Testis (tissue), 3 donors: Measurements from ENCODE around the gene PIP5K1B. TPM values are rescaled to one million over a fixed set of nuclear protein-coding genes. Genes with fewer than 3 reads are reported as not detected.

Experiments
- DNase-seq: peaks from one replicate; pipeline ENCODE4 v3.0.0-alpha.2; 2019
- H3K27ac ChIP-seq, 2 donors: fragments of 200-600 bp; sonication (generic); one replicate each; pipeline ENCODE4 v1.5.1; 2019
- H3K27me3 ChIP-seq: fragments of 200-600 bp; sonication (generic); one replicate; pipeline ENCODE4 v1.5.1; 2019
- H3K36me3 ChIP-seq: fragments of 200-600 bp; sonication (generic); one replicate; pipeline ENCODE4 v1.5.1; 2017; ENCODE audit warnings: low read depth; ENCODE audit errors: missing control alignments
- H3K4me1 ChIP-seq: fragments of 200-600 bp; sonication (generic); one replicate; pipeline ENCODE4 v1.5.1; 2019
- H3K4me3 ChIP-seq, 2 donors: fragments of 200-600 bp; sonication (generic); one replicate each; pipeline ENCODE4 v1.5.1; 2017 to 2019
- H3K9me3 ChIP-seq: fragments of 200-600 bp; sonication (generic); one replicate; pipeline ENCODE4 v1.5.1; 2017
- POLR2A ChIP-seq: fragments of 450-650 bp; IDR thresholded peaks from one replicate; pipeline ENCODE4 v1.6.1; 2017; ENCODE audit warnings: antibody characterized with exemption, mild to moderate bottlenecking, moderate library complexity
- WGBS, 2 donors: methylation state at CpG; one replicate each; pipeline ENCODE4 v1.1.5; 2018; 5-methylcytosine and 5-hydroxymethylcytosine counted together
- intact Hi-C: fragments of 100-400 bp; cut with DNase I; formaldehyde crosslinking; loops from one replicate; pipeline ENCODE4 v1.15.1; 2023; ENCODE audit warnings: low total_unique reads
- polyA plus RNA-seq: library from polyadenylated mRNA; stranded (reverse); fragments of 350-450 nt; fragmentation: Illumina TruSeq; extraction: RNeasy Lipid Tissue Mini Kit (QIAGEN cat#74804); gene quantifications from one replicate; pipeline ENCODE4 v1.2.3, GENCODE V29; 2014; ENCODE audit warnings: low read depth, low replicate concordance; ENCODE audit not compliant: insufficient read depth
- total RNA-seq, 2 donors: library from RNA; depleted of rRNA; stranded (reverse); fragments of >200 nt; gene quantifications; one replicate each; pipeline ENCODE4 v1.2.3, GENCODE V29; 2016
- TF ChIP-seq, protein P1 (sequence below), 3 experiments: fragments of 450-650 bp in 2 of 3; fragments of 200-600 bp in 1 of 3; sonication (generic) in 1 of 3; IDR thresholded peaks; one replicate each; pipeline ENCODE4 v1.5.1; 2016 to 2019; ENCODE audit warnings: antibody characterized with exemption in 3 of 3, mild to moderate bottlenecking in 2 of 3, moderate library complexity in 1 of 3

PIP5K1B gene
- total and polyA plus RNA-seq, 3 donors from 2014 or later: 53.6 to 70.5 (median 66.9) TPM

DNA sequence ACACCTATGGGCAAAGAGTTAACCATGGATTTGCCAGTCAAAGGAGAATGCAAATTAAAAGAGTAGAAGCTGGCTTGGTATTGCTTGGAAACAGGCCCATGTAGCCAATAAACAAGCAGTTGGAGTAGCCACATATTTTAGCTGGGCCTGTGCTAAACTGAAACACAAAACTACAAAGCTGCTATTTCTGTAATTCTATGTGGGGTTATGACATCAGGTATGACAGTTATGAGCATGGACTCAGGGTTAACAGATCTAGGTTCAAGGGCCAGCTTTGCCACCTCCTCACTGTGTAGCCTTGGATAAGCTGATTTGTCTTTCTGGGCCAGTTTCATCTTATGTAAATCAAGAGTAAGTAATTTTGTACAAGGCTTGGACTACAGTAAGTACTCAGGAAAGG lies 142.7 kb downstream of the PIP5K1B start:
- intact Hi-C loops: no loop called here
- H3K27ac ChIP-seq: no peak overlapping the region
- no peaks in the 10 kb centered on the region for H3K9me3 ChIP-seq
- no peak overlapping the region for H3K4me3 ChIP-seq
- no peak for TF ChIP-seq POLR2A
- TF ChIP-seq, protein P1, sequence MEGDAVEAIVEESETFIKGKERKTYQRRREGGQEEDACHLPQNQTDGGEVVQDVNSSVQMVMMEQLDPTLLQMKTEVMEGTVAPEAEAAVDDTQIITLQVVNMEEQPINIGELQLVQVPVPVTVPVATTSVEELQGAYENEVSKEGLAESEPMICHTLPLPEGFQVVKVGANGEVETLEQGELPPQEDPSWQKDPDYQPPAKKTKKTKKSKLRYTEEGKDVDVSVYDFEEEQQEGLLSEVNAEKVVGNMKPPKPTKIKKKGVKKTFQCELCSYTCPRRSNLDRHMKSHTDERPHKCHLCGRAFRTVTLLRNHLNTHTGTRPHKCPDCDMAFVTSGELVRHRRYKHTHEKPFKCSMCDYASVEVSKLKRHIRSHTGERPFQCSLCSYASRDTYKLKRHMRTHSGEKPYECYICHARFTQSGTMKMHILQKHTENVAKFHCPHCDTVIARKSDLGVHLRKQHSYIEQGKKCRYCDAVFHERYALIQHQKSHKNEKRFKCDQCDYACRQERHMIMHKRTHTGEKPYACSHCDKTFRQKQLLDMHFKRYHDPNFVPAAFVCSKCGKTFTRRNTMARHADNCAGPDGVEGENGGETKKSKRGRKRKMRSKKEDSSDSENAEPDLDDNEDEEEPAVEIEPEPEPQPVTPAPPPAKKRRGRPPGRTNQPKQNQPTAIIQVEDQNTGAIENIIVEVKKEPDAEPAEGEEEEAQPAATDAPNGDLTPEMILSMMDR (IDR thresholded peaks at IDR 0.05): no peak
- no peak for DNase-seq
- H3K36me3 ChIP-seq: no peaks in the 10 kb centered on the region
- no peaks in the 10 kb centered on the region for H3K4me1 ChIP-seq
- no peaks in the 10 kb centered on the region for H3K27me3 ChIP-seq

DNA sequence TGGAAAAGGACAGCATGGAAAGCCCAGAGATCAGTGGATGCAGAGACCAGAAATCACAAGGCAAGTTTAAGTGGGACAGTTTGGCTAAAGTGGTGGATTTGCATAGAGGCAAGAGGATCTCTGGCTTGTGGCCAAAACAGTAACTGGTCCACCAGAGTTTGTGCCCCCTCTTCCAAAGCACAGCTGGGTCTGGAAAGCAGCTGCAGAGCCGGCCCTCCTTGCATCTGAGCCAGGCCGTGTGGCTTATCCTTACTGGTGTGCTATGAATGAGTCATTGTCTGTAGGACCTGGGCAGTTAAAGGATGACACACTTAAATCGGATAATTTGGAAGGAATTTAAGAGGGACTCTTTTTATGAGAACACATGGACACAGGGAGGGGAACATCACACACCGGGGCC lies 146.6 kb downstream of the PIP5K1B start:
- DNase-seq: no peak
- Histone ChIP-seq H3K4me3 (no peak overlapping the region), H3K27me3 (no peaks in the 10 kb centered on the region), H3K36me3 (no peaks in the 10 kb centered on the region), H3K27ac (no peak overlapping the region), H3K4me1 (no peaks in the 10 kb centered on the region), H3K9me3 (no peaks in the 10 kb centered on the region)
- intact Hi-C loops: no loop called here
- TF ChIP-seq, protein P1 (IDR thresholded peaks at IDR 0.05): no peak
- TF ChIP-seq POLR2A: no peak
- WGBS, 2 donors: 59 to 76% methylated on average over 4 of the region's 4 CpGs

DNA sequence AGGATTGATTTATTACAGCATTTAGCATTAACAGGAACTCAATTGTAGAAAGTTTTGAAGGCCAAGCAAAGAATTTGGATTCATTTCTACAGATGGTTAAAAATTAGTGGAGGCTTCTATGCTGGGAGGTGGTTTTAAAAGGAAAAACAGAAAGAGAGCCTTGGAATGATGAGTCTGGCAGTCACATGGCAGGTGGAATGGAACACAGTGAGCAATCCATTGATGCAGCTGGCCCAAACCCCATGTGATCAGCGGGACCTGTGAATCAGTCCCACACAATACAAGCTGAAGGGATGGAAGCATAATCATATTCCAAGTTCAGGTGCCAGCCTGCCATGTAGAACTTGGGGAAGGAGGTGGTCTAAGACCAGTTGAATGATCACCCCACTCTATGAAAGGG lies 147.9 kb downstream of the PIP5K1B start:
- TF ChIP-seq, protein P1 (IDR thresholded peaks at IDR 0.05): no peak
- no peak for TF ChIP-seq POLR2A
- H3K4me1 ChIP-seq: no peaks in the 10 kb centered on the region
- H3K9me3 ChIP-seq: no peaks in the 10 kb centered on the region
- H3K4me3 ChIP-seq: no peak overlapping the region
- H3K36me3 ChIP-seq: no peaks in the 10 kb centered on the region
- 90 to 95% methylated on average over 1 of the region's 1 CpG for WGBS, 2 donors
- intact Hi-C loops: no loop called here
- DNase-seq: no peak
- no peak overlapping the region for H3K27ac ChIP-seq
- H3K27me3 ChIP-seq: no peaks in the 10 kb centered on the region

DNA sequence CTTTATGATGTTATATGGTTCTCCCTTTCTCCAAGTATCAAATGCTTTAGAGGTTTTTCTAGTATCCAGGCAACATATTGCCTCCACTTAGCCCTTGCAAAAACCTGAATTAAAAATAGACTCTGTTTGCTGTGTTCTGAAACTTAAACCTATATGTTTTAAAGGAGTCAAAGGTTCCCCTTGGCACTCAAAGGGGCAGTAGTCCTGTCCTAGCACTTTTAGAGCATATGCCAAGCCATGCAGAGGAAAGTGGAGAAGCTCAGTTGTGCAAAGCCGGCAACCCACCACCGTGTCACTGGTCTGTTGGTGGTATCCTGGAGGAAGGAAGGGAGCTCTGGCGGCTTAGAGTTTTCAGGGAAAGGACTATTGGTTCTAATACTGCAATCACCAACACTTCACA lies 154.3 kb downstream of the PIP5K1B start:
- intact Hi-C loops: no loop called here
- Histone ChIP-seq H3K27me3 (no peaks in the 10 kb centered on the region), H3K4me1 (no peaks in the 10 kb centered on the region), H3K36me3 (no peaks in the 10 kb centered on the region), H3K4me3 (no peak overlapping the region), H3K9me3 (no peaks in the 10 kb centered on the region), H3K27ac (no peak overlapping the region)
- DNase-seq: no peak
- 87 to 95% methylated on average over 3 of the region's 3 CpGs for WGBS, 2 donors
- TF ChIP-seq, protein P1 (IDR thresholded peaks at IDR 0.05): no peak
- no peak for TF ChIP-seq POLR2A

DNA sequence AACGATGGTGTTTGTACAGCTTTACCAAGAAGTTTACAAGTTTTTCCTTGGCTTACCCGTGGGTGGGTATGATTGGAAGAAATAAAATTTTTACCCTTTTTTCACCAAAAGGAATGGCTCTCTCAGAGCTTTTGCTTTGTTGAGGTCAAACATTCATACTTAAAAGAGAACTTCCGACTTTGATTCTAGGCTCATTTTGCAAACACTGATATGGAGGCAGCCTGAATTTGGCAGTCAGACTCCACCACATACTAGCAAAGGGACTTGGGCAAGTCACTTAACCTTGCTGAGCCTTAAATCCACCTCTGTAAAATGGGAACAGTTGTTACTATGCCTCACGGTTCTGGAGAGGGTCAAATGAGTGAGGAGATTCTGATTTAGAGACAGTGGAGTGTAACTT lies 155.4 kb downstream of the PIP5K1B start:
- TF ChIP-seq, protein P1 (IDR thresholded peaks at IDR 0.05): no peak
- no peak for TF ChIP-seq POLR2A
- no peak overlapping the region for H3K27ac ChIP-seq
- 74 to 76% methylated on average over 4 of the region's 4 CpGs for WGBS, 2 donors
- no peaks in the 10 kb centered on the region for H3K27me3 ChIP-seq
- no peak for DNase-seq
- no peaks in the 10 kb centered on the region for H3K9me3 ChIP-seq
- H3K4me1 ChIP-seq: no peaks in the 10 kb centered on the region
- H3K36me3 ChIP-seq: no peaks in the 10 kb centered on the region
- intact Hi-C loops: no loop called here
- no peak overlapping the region for H3K4me3 ChIP-seq
